HG03571 (cell line): Measurements from ENCODE around the gene ALG8.
A peak's percentile ranks its signal among the peaks of the same experiment; 100 is the strongest.
"Not testable (repeated sequence)": the region's sequence is repeated elsewhere in the genome, so short reads cannot be mapped to it uniquely, and the experiment has no call there.

Source experiments
- ATAC-seq: cut with Tn5 transposase; IDR thresholded peaks from one replicate; pipeline ENCODE4 v1.9.1; 2021; ENCODE audit not compliant: unreplicated experiment

The ALG8 gene

GRCh38 chr11:78139422-78140391, at the start of gene ALG8:
TSS of gene ALG8 (minus strand) at chr11:78139626. CDS start at chr11:78139588, 38 bp downstream.
- peak; percentile 89 for ATAC-seq

GRCh38 chr11:78188286-78189173, 49.1 kb upstream of the ALG8 start, which contains the start of the genes KCTD21 and USP35:
TSS of gene KCTD21 (minus strand) at chr11:78188626. CDS start at chr11:78174554, 14,072 bp downstream.
TSS of gene USP35 (plus strand) at chr11:78188919. CDS start at chr11:78196246, 7,327 bp downstream.
- peak; percentile 97 for ATAC-seq

- peak; percentile 3 for ATAC-seq
These were observed 48.2 kb upstream of the ALG8 start for GRCh38 chr11:78187366-78188285.

- no peak for ATAC-seq
These were observed 41.8 kb upstream of the ALG8 start for GRCh38 chr11:78181185-78181584.

DNA sequence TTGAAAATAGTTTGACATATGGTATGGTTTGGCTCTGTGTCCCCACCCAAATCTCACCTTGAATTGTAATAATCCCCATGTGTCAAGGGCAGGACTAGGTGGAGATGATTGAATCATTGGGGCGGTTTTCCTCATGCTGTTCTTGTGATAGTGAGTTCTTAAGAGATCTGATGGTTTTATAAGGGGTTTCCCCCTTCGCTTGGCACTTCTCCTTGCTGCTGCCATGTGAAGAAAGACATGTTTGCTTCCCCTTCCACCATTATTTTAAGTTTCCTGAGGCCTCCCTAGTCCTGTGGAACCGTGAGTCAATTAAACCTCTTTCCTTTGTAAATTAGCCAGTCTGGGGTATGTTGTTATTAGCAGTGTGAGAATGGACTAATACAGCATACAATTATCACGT, 41.3 kb upstream of the ALG8 start:
- no peak for ATAC-seq

- ATAC-seq: no peak
These were observed 40.1 kb upstream of the ALG8 start for GRCh38 chr11:78179459-78180071.

DNA sequence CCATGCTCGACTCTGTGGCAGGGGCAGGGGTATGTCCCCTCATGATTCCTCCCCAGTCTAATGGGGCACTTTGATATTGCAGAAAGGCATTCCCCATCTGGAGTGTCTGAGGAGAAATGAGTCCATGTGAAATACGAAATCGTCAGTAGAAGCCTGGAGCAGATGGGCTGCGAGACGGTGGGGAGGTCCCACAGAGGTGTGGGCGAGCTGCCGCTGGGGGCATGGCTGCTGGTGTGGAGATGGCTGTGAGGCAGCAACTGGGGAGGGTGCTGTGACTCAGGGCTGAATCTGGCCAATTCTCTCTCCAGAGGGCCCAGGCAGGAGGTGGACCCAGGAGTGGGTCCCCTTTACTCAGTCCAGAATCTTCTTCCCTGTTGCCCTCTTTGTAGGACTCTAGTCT, 37.8 kb upstream of the ALG8 start:
- no peak for ATAC-seq

- ATAC-seq: no peak
These were observed 37.2 kb upstream of the ALG8 start for GRCh38 chr11:78176605-78177141.

DNA sequence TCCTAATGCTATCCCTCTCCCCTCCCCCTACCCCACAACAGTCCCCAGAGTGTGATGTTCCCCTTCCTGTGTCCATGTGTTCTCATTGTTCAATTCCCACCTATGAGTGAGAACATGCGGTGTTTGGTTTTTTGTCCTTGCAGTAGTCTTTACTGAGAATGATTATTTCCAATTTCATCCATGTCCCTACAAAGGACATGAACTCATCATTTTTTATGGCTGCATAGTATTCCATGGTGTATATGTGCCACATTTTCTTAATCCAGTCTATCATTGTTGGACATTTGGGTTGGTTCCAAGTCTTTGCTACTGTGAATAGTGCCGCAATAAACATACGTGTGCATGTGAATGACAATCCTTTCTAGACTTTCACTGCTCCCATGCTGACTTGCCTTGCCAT, 36.4 kb upstream of the ALG8 start:
- not testable (repeated sequence) for ATAC-seq

DNA sequence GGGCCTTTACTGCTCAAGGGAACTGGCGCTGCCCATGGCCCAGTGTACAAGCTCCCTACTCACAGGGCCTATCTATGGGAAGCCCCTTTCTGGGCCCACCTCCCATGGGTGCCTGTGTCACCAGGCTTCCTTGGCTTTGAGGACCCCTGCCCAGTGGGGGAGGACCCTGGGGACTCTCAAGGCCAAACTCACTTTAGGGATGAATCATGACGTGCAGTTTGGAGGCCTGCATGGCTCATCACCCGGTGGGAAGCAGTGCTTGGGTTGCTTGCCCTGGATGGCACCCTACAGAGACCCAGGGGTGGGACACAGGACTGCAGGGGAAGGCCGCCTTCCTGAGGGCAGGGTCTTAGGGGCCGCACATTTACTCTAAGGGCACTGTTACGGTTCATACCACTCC, 32.5 kb upstream of the ALG8 start:
- ATAC-seq: no peak

DNA sequence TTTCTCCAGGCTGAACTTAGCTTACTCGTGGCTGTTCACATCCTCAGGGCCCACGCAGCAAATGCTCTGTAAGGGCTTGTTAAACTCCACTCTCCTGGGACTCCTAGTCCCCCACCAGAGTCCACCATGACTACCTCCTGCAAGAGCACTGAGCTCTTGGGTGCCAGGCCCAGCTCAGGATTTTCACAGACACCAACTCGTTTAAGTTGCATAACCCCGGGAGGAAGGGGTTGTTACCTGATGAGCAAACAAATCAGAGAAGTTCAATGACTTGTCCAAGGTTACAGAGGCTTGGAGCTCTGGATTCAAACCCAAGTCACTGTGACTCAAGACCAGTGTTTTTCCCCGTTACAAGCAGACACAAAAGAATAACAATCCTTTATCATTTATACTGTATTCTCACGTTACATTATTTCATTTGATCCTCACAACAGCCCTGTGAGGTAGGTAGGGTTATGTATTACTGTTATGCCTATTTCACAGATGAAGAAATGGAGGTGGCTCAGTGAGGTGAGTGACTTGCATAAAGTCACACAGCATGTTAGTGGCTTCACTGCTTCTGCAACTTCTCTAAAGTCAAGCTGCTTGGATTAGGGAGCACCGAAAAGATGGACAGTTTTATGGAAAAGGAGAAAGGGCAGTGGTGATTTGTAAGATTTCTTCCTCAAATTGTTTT, 31.6 kb upstream of the ALG8 start:
- no peak for ATAC-seq

GRCh38 chr11:78170413-78170812, 31.0 kb upstream of the ALG8 start:
- no peak for ATAC-seq

DNA sequence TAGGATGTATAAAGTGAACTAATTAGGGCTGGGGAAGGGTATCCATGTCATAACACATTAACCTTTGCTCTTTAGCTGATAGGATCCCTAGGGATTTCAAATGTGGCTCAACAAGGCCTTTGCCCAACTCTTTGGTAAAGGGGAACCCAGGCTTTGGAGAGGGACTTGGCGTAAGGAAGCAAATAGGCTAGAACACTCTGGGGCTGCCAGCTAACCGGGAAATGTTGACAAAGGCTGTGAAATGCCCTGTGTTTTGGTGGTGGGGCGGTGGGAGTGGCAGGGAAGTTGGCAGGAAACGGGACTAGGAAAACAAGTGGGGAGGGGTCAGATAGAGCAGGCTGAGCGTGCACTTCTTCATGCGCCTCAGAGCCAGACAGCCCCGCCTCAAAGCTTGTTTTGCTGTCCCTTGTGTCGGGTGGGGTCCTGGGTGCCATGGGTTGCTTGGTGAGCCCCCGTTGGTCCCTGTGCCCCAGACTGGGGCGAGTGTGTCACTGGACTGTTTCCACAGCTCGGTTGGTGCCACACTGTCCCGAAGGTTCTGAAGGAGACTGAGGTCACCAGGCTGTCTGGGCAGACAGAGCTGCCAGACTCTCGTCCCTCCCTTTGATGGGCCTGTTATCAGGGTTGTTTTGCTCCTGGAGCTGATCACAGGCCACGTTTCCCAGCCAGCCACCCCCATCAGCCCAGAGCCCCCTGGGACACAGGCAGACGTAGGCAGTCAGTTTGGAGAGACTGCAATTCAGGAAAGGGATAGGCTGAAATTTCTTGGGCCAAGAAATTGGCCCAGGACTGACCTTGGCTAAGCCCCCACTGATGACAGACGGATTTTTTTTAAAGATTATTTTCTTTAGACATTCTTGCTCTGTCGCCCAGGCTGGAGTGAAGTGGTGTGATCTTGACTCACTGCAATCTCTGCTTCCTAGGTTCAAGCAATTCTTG, 29.4 kb upstream of the ALG8 start:
- ATAC-seq: no peak

- no peak for ATAC-seq
These were observed 27.5 kb upstream of the ALG8 start for GRCh38 chr11:78166855-78167469.

DNA sequence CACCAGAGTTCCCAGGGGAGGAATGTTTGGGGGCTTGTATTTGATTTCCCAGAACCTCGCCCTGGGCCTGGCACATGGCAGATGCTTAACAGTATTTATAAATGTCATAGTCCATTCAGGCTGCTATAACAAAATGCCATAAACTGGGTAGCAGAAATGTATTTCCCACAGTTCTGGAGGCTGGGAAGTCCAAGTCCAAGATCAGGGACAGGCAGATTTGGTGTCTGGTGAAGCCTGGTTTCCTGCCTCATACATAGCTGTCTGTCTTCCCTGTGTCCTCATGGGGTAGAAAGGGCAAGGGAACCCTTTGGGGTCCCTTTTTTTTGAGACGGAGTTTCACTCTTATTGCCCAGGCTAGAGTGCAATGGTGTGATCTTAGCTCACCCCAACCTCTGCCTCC, 25.0 kb upstream of the ALG8 start:
- ATAC-seq: no peak

- ATAC-seq: no peak
These were observed 24.4 kb upstream of the ALG8 start for GRCh38 chr11:78163828-78164227.

DNA sequence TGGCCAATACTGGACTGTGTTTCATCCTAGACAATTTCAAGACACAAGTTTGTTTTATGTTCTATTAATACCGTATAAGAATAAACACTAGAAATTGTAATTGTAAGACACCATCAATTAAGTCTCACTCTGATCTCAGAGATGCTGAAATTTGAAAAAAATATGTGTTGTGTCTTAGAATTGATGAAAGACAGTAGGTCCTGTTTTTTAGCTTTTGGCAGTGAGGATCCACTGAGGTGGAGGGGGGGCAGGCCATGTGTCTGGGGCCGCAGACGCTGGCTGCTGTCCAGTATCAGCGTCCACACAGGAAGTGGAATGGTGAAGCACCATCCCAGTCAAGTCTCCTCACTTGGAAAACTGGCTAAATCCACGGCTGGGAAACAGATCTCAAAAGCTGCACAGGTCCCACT, 22.5 kb upstream of the ALG8 start:
- ATAC-seq: no peak

DNA sequence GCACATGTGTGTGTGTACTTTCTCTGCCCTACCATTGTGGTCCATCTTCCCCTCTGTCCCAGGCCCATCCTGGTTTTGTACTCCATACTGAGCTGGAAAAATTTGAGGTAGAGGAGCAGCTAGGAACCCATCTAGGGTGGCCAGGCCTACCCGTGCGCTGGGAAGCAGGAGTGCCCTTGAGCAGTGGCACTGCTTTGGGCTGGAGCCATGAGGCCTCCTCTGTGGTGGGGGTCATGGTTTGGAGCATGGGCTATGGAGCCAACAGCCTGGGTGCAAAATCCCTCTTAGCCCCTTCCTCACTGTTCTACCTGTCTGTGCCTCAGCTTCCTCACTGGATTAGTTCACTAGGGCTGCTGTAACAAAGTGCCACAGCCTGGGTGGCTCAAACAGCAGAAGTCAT, 21.9 kb upstream of the ALG8 start:
- no peak for ATAC-seq
